Frontal cortex (tissue), 4 donors: Measurements from ENCODE around the gene CFD. TPM values are rescaled to one million over a fixed set of nuclear protein-coding genes. Genes with fewer than 3 reads are reported as not detected.
"Not testable (repeated sequence)": the region's sequence is repeated elsewhere in the genome, so short reads cannot be mapped to it uniquely, and the experiment has no call there.

Experiments
- DNase-seq, 2 donors: peaks; one replicate each; pipeline ENCODE4 v3.0.0; 2012; ENCODE audit warnings: low spot score in 2 of 2
- FAIRE-seq: peaks from 2 replicates; lab custom pipeline; 2012; peaks lifted over from hg19 to GRCh38; lab: Jason Lieb, UNC
- total RNA-seq: library from RNA; depleted of rRNA; stranded (reverse); fragments of >200 nt; gene quantifications from one replicate; pipeline ENCODE4 v1.2.3, GENCODE V29; 2014
- donor health status: control.
- donor health status: control.
- donor health status: control.

CFD gene
- total RNA-seq, 1 donor from 2014 or later, result 0.82 TPM

DNA sequence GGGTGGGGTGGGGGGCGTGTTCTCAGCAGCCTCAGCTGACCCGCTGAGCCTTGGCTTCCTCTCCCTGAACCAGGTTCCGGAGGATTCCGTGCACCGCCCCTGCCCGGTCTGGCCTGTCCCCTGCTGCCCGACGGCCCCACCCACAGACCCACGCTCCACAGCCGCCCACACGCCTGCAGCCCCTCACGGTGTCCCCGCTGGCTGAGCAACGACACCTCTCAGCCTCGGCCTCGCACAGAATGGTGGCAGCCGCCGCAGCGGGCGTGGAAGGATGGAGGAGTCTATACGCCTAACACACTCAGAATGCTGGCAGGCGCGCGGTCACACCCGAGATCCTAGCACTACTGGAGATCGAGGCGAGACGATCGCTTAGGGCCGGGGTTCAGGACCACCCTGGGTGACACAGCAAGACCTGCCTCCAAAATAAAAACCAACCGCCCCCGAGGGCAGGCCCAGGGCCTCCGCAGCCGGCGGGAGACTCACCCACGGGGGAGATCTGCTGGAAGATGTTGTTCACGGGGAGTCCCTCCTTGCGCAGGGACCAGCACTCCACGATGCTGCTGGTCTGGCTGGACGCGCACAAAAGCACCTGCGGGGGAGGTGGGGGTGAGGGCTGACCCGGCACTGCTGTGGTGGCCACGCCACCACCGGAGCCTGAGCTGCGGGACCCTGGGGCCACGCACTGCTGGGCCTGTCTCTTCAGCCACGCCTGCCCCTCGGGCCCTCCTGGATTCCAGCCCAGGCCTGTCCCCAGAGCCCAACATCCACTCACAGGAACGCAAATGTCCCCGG is 25.2 kb downstream of the CFD start:
- FAIRE-seq, result no peak
- no peak for DNase-seq

DNA sequence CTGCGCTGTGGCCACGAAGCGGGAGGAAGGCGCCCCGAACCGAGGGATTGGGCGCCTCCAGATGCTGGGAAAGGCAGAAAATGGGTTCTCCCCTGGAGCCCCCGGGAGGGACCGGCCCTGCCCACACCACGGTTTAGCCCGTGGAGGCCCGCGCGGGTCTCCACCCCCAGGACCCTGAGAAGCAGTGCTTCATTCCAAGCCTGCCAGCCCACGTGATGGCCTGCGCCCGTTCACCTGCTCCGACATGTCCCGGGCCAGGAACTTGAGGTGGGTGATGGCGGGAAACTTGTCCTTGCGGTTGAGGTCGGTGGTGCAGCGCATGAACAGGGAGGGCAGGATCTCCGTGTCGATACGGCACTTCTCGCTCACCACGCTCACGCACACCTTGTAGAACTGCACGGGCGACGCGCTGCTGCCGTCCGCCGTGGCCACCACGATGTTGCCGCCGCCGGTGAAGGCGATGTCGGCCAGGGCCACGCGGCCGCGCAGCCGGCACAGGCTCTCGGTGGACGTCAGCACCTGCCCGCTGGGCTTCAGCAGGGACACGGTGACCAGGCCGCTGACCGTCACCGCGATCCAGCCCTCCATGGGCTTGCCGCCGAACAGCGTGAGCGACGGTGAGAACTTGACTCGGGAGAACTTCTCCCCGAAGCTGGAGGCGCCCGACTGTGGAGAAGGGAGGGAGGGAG is 26.2 kb downstream of the CFD start:
- no peak for FAIRE-seq

DNA sequence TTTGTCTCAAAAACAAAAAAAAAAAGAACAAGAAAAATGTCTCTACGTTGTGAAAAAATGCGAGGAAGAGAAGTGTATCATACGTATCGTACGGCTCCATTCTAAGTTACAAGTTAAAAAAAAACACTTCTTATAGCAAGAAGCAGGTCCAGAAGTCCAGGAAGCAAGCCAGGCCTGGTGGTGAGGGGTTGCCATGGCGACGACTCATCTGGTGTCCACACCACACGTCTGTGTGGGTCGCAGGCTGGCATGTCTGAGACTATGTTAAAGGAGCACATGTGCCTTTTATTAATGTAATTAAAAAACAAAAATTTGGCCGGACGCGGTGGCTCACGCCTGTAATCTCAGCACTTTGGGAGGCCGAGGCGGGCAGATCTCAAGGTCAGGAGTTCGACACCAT is 27.6 kb downstream of the CFD start:
- no peak for DNase-seq
- FAIRE-seq, result no peak

More for the DNA sequence above, 26.2 kb downstream of the CFD start:
- DNase-seq, result no peak

DNA sequence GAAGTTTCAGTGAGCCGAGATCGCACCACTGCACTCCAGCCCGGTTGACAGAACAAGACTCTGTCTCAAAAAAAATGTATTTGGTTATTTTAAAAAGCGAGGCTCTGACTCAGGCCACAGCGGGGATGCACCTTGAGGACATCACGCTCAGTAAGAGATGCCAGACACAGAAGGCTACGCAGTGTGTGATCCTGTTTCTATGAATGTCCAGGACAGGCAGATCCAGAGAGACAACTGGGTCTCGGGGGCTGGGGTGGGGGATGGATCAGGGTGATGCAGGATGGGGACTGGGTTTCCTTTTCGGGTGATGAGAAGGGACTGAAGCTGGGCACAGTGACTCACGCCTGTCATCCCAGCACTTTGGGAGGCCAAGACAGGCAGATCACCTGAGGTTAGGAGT is 28.1 kb downstream of the CFD start:
- FAIRE-seq (no peak), DNase-seq (no peak)

DNA sequence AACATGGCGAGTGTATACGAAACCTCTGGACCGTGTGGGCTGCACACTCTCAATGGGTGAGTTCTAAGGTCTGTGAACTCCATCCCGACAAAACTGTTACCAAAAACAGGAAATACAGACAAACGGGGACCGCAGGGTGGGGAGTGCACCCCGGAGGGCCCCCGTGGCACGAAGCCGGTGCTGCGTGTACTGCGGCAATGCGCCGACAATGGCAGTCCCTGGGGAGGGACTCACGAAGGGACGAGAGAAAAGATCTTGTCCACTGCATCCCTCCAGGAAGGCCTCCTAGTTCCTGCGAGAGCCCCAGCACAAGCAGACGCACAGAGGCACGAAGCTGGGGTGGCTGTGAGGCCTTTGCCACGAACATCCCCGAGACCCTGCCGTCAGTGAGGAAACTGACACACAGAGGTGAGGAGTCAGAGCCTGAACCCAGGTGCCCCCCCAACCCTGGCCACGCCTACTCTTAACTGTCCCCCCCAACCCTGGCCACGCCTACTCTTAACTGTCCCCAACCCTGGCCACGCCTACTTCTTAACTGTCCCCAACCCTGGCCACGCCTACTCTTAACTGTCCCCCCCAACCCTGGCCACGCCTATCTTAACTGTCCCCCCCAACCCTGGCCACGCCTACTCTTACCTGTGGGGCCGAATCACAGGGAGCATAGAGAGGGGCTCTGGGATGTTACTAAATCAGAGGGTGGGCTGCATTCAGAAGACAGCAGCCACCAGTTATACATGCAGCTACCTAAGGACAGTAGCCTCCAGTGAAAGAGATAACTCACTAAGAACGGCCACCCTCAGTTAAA is 29.3 kb downstream of the CFD start:
- DNase-seq, result no peak
- no peak for FAIRE-seq

DNA sequence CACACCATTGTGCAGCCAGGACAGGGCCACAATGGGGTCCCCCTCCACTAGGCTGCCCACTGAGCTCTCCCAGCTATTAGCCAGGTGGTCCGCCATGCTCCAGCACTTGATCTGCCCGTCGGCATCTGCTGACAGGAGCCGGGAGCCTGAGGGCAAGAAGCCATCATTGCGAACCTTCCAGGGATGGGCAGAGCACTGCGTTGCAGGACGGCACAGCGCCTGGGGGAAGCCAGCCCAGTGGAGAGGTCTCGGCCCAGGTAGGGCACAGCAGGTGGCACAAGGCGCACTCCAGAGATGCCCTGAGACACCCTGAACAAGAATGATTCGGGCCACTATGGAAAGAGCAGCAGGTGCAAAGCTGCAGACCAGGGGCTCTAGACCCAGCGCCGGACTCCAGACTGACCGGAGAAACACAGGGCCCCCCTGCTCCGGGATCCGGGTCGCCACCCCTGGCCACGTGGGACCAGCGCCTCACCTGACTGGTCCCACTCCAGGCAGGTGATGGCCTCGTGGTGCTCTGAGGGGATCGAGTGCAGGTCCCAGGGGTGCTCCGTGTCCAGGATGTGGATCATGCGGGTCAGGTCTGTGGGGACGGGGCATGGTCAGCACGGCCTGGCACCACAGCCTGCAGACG is 30.3 kb downstream of the CFD start:
- no peak for FAIRE-seq

DNA sequence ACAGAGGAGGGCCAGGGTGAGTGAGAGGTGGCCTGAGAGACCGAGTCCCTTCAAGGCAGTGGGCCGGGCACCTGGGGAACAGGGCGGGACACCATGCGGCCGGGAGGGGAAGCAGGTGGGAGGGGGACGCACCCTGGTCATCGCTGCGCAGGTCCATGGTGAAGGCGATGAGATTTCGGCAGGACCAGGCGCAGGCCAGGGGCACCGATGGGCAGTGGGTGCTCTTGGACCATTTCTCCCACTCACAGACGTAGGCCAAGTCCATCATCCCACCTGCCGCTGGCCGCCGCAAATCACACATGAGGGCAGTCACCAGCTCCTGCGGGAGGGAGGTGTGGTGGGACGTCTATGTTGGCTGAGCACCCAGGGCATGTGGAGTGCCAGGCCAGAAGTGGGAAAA is 31.4 kb downstream of the CFD start:
- no peak for DNase-seq
- no peak for FAIRE-seq

More for the DNA sequence above, 30.3 kb downstream of the CFD start:
- DNase-seq, result no peak

DNA sequence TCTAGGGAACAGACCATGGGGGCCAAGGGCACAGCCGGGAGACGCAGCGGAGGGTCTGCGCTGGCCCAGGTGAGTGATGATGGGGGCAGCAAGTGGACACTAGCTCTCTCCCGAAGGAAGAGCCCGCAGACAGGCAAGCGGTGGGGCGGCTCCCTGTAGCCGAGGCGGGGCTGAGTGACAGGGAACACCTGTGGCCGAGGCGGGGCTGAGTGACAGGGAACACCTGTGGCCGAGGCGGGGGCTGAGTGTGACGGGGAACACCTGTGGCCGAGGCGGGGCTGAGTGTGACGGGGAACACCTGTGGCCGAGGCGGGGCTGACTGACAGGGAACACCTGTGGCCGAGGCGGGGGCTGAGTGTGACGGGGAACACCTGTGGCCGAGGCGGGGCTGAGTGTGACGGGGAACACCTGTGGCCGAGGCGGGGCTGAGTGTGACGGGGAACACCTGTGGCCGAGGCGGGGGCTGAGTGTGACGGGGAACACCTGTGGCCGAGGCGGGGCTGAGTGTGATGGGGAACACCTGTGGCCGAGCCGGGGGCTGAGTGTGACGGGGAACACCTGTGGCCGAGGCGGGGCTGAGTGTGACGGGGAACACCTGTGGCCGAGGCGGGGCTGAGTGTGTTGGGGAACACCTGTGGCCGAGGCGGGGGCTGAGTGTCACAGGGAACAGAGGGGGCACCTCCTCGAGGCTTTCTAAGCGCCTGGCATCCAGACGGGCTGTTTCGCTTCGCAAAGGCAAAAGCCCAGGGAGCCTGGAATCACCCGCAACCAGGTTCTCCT is 32.1 kb downstream of the CFD start:
- not testable (repeated sequence) for FAIRE-seq, DNase-seq

DNA sequence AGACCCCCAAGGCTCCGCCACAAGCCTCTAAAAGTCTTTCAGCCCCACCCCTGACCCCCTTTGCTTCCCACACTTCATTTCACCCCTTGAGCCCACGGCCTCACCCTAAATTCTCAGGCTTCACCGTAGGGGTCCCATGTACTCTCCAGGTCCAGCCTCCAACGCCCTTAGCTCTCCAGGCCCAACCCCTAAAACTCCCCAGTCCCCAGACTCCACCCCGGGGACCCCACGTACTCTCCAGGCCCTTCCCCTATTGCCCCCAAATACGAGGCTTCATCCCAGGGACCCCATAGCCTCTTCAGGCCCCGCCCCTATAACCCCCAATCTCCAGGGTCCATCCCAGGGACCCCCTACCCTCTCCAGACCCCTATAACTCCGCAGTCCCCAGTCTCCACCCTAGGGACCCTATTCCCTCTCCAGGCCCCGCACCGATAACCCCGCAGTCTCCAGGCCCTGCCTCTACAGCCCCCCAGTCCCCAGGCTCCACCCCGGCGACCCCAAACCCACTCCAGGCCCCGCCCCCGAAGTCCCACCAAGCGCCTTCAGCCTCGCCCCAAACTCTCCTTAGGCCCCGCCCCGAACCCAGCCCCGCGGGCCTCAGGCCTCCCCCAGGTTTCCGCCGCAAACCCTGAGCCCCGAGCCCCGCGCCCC is 32.9 kb downstream of the CFD start:
- FAIRE-seq (no peak), DNase-seq (no peak)

DNA sequence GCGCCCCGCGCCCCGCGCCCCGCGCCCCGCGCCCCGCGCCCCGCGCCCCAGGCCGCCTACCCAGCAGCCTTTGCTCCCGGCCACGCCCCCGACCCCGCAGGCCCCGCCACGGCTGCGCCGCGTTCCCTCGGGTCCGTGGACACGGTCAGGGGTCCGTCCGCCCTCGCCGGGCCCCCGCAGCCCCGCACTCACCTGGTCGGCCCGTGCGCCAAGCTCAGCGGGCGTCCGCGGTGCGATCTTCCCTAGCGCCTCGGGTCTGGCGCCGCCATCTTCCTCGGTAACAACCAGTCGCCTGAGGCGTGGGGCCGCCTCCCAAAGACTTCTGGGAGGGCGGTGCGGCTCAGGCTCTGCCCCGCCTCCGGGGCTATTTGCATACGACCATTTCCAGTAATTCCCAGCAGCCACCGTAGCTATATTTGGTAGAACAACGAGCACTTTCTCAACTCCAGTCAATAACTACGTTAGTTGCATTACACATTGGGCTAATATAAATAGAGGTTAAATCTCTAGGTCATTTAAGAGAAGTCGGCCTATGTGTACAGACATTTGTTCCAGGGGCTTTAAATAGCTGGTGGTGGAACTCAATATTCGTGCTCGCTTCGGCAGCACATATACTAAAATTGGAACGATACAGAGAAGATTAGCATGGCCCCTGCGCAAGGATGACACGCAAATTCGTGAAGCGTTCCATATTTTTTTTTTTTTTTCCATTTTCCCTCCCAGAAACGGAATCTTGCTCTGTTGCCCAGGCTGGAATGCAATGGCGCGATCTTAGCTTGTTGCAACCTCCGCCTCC is 33.6 kb downstream of the CFD start, which contains the start of the genes MED16 and RNU6-9:
Gene MED16, minus strand, starts transcription at position 294 of the 796 bp plus-strand sequence. CDS start 2,056 bp downstream, outside the sequence.
Gene RNU6-9, plus strand, starts transcription at position 591 of the 796 bp plus-strand sequence.
- no peak for FAIRE-seq

DNA sequence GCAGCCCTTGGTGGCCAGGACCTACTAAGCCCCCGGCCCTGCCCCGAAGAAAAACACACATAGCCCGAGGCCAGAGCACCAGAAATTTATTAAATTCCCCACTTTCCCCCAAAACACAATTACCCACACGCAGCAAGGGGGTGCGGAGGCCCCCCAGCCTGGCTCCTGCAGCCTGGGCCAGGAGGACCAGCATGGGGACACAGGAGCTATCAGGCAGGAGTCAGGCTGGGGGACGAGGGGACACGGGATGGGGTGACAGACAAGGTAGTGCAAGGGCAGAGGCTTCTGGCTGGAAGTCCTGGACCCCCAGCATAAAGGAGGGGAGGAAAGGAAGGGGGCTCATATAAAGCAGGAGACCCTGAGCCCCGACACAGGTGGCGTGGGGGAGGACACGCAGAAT is 37.0 kb downstream of the CFD start:
- DNase-seq, result no peak
- no peak for FAIRE-seq

More for the DNA sequence above, 33.6 kb downstream of the CFD start, which contains the start of the genes MED16 and RNU6-9:
- peak; percentile 100 for DNase-seq

DNA sequence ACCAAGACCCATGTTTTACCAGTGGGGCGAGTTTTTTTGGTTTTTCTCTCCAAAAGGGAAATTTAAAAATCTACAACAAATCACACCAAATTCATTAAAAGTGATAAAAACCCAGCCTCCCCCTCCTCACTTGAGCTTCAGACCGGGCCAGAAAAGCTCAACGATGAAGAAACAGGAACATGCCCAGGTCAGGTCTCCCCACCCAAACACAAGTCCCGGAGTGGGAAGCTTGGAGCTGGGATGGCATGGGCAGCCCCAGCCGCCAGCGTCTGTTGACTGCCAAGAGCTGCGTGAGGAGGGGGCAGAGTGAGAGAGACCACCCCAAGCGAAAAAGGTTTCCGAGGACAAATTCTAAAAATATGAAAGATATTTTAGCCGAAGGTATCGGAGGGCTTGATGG is 37.5 kb downstream of the CFD start:
- FAIRE-seq (no peak), DNase-seq (no peak)

DNA sequence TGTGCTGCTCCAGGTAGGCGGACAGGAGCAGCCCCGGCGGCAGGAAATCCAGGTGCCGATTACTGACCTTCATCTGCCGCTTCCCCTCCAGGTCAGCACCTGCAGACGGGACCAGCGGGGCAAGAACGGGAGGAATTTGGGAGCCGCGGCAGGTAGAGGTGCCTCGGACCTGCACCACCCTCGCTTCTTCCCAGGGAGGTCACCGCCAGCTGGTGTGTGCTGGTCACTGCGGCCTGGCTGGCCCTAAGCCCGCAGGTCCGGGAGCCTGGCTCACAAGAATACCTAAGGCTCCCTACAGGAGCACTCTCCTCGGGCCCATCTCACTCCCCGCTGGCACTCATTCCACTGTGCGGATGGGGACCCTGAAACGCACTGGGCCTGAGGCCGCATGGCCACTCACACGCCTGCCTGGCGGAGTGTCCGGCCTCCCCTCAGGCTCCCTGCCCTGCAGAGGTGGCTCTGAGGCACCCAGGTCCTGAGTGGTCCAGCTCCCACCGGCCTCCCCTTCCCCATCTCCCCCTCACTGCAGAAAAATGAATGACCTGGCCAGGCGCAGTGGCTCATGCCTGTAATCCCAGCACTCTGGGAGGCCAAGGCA is 38.1 kb downstream of the CFD start:
- FAIRE-seq (no peak), DNase-seq (no peak)

DNA sequence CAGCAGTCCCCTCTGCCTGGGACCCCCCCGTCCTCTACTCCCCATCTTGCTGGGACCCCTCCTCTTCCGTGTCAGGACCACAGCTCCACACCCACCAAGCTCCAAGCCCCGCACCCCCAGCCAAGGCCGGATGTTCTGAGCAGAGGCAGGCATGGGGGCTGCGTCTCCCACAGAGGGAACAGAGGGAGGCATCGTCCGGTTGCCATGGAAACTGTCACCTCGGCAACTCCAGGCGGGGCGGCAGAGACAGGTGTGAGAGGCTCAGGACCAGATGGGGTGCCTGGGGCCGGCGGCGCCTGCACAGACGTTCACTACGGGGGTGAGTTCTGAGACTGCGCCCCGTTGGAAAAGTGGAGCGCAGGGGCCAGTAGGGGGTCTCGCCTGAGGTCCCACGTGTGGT is 39.2 kb downstream of the CFD start:
- FAIRE-seq, result no peak
- no peak for DNase-seq

DNA sequence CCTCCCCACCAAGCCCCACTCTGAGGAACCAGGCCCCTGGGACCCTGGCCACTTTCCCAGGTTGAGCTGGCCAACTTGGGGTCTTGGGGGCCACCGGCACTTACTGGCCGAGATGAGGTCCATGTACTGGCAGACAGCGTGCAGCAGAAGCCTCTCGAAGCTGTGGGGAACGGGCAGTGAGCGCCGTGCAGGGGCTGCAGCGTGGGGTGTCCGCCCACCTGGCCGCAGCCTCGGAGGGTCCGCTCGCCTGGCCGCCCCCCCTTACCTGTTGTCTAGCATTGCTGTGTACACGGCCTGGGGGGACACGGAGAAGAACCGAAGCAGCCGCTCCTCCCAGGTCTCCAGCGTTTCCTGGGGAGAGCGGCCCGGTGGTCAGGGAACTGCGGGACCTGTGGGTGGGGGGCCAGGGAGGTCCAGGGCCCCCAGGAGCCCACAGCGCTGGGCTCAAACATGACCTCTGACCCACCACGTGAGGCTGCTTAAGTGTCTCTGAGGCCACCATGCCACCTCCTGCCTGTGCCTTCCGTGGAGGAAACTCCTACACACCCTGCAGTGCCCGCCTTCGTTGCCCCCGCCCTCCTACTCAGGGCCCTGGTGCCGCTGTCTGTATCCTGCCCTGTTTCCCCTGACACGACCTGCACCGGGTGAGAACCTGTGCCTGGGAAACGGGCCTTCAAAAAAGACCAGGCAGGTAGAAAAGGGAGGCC is 40.0 kb downstream of the CFD start:
- no peak for FAIRE-seq
- no peak for DNase-seq

DNA sequence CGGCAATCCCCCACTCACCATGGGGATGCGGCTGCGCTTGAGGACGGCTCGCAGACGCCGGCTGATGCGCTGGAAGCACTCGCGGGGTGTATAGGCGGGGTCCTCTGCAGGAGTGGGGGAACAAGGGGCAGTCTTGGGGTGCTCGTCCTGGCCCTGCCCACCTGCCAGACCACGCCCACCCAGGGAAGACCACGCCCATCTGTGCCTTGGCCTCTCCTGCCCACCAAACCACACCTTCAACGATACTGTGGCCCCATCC is 40.5 kb downstream of the CFD start:
- FAIRE-seq (no peak), DNase-seq (no peak)
